Mucosa of descending colon (tissue), 3 donors: ENCODE data around the gene GLRX. TPM values are rescaled to one million over a fixed set of nuclear protein-coding genes. Genes with fewer than 3 reads are reported as not detected.
A peak's percentile ranks its signal among the peaks of the same experiment; 100 is the strongest.

Source experiments
- ATAC-seq: fragments of 200-7000 bp; cut with Tn5 transposase; one replicate; pipeline ENCODE4 v1.9.1; 2020; ENCODE audit warnings: mild to moderate bottlenecking, moderate library complexity
- DNase-seq, 3 donors: peaks; one replicate each; pipeline ENCODE4 v3.0.0-alpha.2; 2020
- H3K36me3 ChIP-seq: fragments of 200-600 bp; one replicate; pipeline ENCODE4 v1.8.0; 2021; ENCODE audit warnings: low read depth, mild to moderate bottlenecking
- H3K4me1 ChIP-seq: fragments of 200-600 bp; one replicate; pipeline ENCODE4 v1.8.0; 2021; ENCODE audit warnings: low read depth, mild to moderate bottlenecking
- H3K4me3 ChIP-seq: fragments of 200-600 bp; one replicate; pipeline ENCODE4 v1.8.0; 2021; ENCODE audit warnings: mild to moderate bottlenecking
- H3K9me3 ChIP-seq: fragments of 200-600 bp; one replicate; pipeline ENCODE4 v1.8.0; 2021; ENCODE audit warnings: mild to moderate bottlenecking
- CTCF ChIP-seq: fragments of 200-600 bp; IDR thresholded peaks from one replicate; pipeline ENCODE4 v1.8.0; 2022; ENCODE audit warnings: antibody characterized with exemption, mild to moderate bottlenecking
- intact Hi-C, 2 donors: fragments of 100-400 bp; cut with DNase I in 1 of 2; cut with micrococcal nuclease in 1 of 2; formaldehyde crosslinking; loops; one replicate each; pipeline versions ENCODE4 v1.11.0 to v1.11.1; 2022; cut with DNase I, micrococcal nuclease
- total RNA-seq, 3 donors: library from RNA; stranded (reverse); fragmentation: NEBNext Ultra II Directional in 2 of 3; extraction: Animal tissue kit (Norgen Biotek cat#: 25700) in 2 of 3; gene quantifications; one replicate each; pipeline versions ENCODE4 v1.2.1 to v1.2.4, GENCODE V29; 2021 to 2023
- donor health status: DM: no; HTN: no; CAD: no; lungs with moderate emphysema.
- donor health status: DM: no; HTN: no; CAD: no.
- donor health status: DM: no; HTN: yes; CAD: no.

GLRX gene
- total RNA-seq, 3 donors from 2014 or later = 40.6 to 90.5 (median 65.5) TPM

- no peaks in the 10 kb centered on the region for H3K36me3 ChIP-seq
- no peaks in the 10 kb centered on the region for H3K9me3 ChIP-seq
- ATAC-seq (peak; percentile 35), DNase-seq (peak in 2 of 3 donors; percentile 56 to 82)
- peaks cover 12% of the 10 kb centered on the region for H3K4me1 ChIP-seq
- intact Hi-C loops = loop anchor here in 1 of 2 donors (1.0 to 10.0 kb wide), 2 partner anchors 60 to 198 kb away; partner anchors contain the start of gene RFESD
- no peak overlapping the region for H3K4me3 ChIP-seq
- TF ChIP-seq CTCF = no peak
Measured at GRCh38 chr5:95842854-95843544, 20.5 kb upstream of the GLRX start.

- no peak for TF ChIP-seq CTCF
- H3K4me3 ChIP-seq = no peak overlapping the region
- no peaks in the 10 kb centered on the region for H3K9me3 ChIP-seq
- ATAC-seq (peak; percentile 87), DNase-seq (peak in 1 of 3 donors; percentile 66)
- peaks cover 12% of the 10 kb centered on the region for H3K4me1 ChIP-seq
- intact Hi-C loops = loop anchor here in 1 of 2 donors (1.0 to 10.0 kb wide), 2 partner anchors 59 to 197 kb away; partner anchors contain the start of gene RFESD
- H3K36me3 ChIP-seq = no peaks in the 10 kb centered on the region
Measured at GRCh38 chr5:95841914-95842812, 19.6 kb upstream of the GLRX start.

- no peak for ATAC-seq
- intact Hi-C loops = loop anchor here in 1 of 2 donors (10.0 kb wide), 1 partner anchor 196 kb away; the partner anchor contains the start of gene RFESD
- peaks cover 12% of the 10 kb centered on the region for H3K4me1 ChIP-seq
- no peaks in the 10 kb centered on the region for H3K36me3 ChIP-seq
- TF ChIP-seq CTCF = no peak
- no peak for DNase-seq
- no peak overlapping the region for H3K4me3 ChIP-seq
- no peaks in the 10 kb centered on the region for H3K9me3 ChIP-seq
Measured at GRCh38 chr5:95840956-95841705, 18.6 kb upstream of the GLRX start.

GRCh38 chr5:95839658-95840057 is 17.1 kb upstream of the GLRX start:
- ATAC-seq (peak; percentile 31), DNase-seq (no peak)
- no peaks in the 10 kb centered on the region for H3K36me3 ChIP-seq
- intact Hi-C loops = loop anchor here in 1 of 2 donors (10.0 kb wide), 1 partner anchor 195 kb away; the partner anchor contains the start of gene RFESD
- TF ChIP-seq CTCF = no peak
- no peaks in the 10 kb centered on the region for H3K9me3 ChIP-seq
- peaks cover 19% of the 10 kb centered on the region for H3K4me1 ChIP-seq
- H3K4me3 ChIP-seq = no peak overlapping the region

GRCh38 chr5:95838556-95838955 is 16.0 kb upstream of the GLRX start:
- ATAC-seq = no peak
- Histone ChIP-seq H3K36me3 (no peaks in the 10 kb centered on the region), H3K9me3 (no peaks in the 10 kb centered on the region), H3K4me1 (peaks cover 24% of the 10 kb centered on the region), H3K4me3 (no peak overlapping the region)
- intact Hi-C loops = no loop called here
- no peak for DNase-seq
- no peak for TF ChIP-seq CTCF
